ENCODE measurements around the gene COQ4. TPM values are rescaled to one million over a fixed set of nuclear protein-coding genes. Genes with fewer than 3 reads are reported as not detected.

COQ4 gene
- total RNA-seq, 1 experiment from 2014 or later = 58.9 TPM

GRCh38 chr9:128349772-128350171, 27.1 kb downstream of the COQ4 start:
- no peak for DNase-seq (ENCODE audit: unreplicated experiment)
- TF ChIP-seq CTCF (IDR thresholded peaks at IDR 0.05; ENCODE audit: unreplicated experiment) = no peak
- Mint-ChIP-seq H3K27ac (ENCODE audit: low read depth, unreplicated experiment) (no peak overlapping the region), H3K4me1 (ENCODE audit: insufficient read depth, unreplicated experiment) (no peaks in the 10 kb centered on the region), H3K4me3 (ENCODE audit: unreplicated experiment) (no peak overlapping the region), H3K27me3 (ENCODE audit: insufficient read depth, unreplicated experiment) (no peaks in the 10 kb centered on the region), H3K9me3 (ENCODE audit: unreplicated experiment) (no peaks in the 10 kb centered on the region), H3K36me3 (ENCODE audit: insufficient read depth, unreplicated experiment) (peaks cover 64% of the 10 kb centered on the region)
- intact Hi-C loops (cut with micrococcal nuclease) = no loop called here
- ChIA-PET CTCF (interaction anchor here (0.6 to 2.8 kb wide), 6 partner anchors 8 to 221 kb away, joined by 3 to 11 read pairs (median 4); no protein-coding TSS in a partner anchor), POLR2A (interaction anchor here (0.6 to 0.8 kb wide), 3 partner anchors 49 to 74 kb away, joined by 3 read pairs; partner anchors contain the start of genes GOLGA2 and SWI5)
- BruUV-seq (replicated peaks) = no TSS peak

- H3K9me3 Mint-ChIP-seq (ENCODE audit: unreplicated experiment) = no peaks in the 10 kb centered on the region
- no peak for DNase-seq (ENCODE audit: unreplicated experiment)
- peaks cover 26% of the 10 kb centered on the region for H3K36me3 Mint-ChIP-seq (ENCODE audit: insufficient read depth, unreplicated experiment)
- ChIA-PET POLR2A (no interaction called here), CTCF (interaction anchor here (0.7 to 3.2 kb wide), 3 partner anchors 26 to 60 kb away, joined by 3 to 10 read pairs (median 3); no protein-coding TSS in a partner anchor)
- intact Hi-C loops (cut with micrococcal nuclease) = no loop called here
- no peaks in the 10 kb centered on the region for H3K4me1 Mint-ChIP-seq (ENCODE audit: insufficient read depth, unreplicated experiment)
- TF ChIP-seq CTCF (IDR thresholded peaks at IDR 0.05; ENCODE audit: unreplicated experiment) = no peak
- no TSS peak for BruUV-seq (replicated peaks)
- H3K27me3 Mint-ChIP-seq (ENCODE audit: insufficient read depth, unreplicated experiment) = no peaks in the 10 kb centered on the region
- H3K4me3 Mint-ChIP-seq (ENCODE audit: unreplicated experiment) = no peak overlapping the region
- no peak overlapping the region for H3K27ac Mint-ChIP-seq (ENCODE audit: low read depth, unreplicated experiment)
These were observed 32.8 kb downstream of the COQ4 start for GRCh38 chr9:128355451-128355850.

GRCh38 chr9:128358090-128358489, 35.5 kb downstream of the COQ4 start:
- Mint-ChIP-seq H3K4me3 (ENCODE audit: unreplicated experiment) (no peak overlapping the region), H3K27me3 (ENCODE audit: insufficient read depth, unreplicated experiment) (no peaks in the 10 kb centered on the region), H3K9me3 (ENCODE audit: unreplicated experiment) (no peaks in the 10 kb centered on the region), H3K4me1 (ENCODE audit: insufficient read depth, unreplicated experiment) (peaks cover 6% of the 10 kb centered on the region), H3K36me3 (ENCODE audit: insufficient read depth, unreplicated experiment) (peaks cover 17% of the 10 kb centered on the region), H3K27ac (ENCODE audit: low read depth, unreplicated experiment) (no peak overlapping the region)
- POLR2A ChIA-PET = interaction anchor here (1.0 kb wide), 1 partner anchor 12 kb away, joined by 3 read pairs; no protein-coding TSS in a partner anchor
- CTCF ChIA-PET = interaction anchor here (0.6 to 1.3 kb wide), 2 partner anchors 19 to 63 kb away, joined by 3 read pairs; no protein-coding TSS in a partner anchor
- intact Hi-C loops (cut with micrococcal nuclease) = no loop called here
- DNase-seq (ENCODE audit: unreplicated experiment) = no peak
- TF ChIP-seq CTCF (IDR thresholded peaks at IDR 0.05; ENCODE audit: unreplicated experiment) = no peak
- BruUV-seq (replicated peaks) = no TSS peak

- Mint-ChIP-seq H3K9me3 (ENCODE audit: unreplicated experiment) (no peaks in the 10 kb centered on the region), H3K36me3 (ENCODE audit: insufficient read depth, unreplicated experiment) (peaks cover 16% of the 10 kb centered on the region), H3K4me1 (ENCODE audit: insufficient read depth, unreplicated experiment) (peaks cover 6% of the 10 kb centered on the region), H3K27ac (ENCODE audit: low read depth, unreplicated experiment) (no peak overlapping the region), H3K27me3 (ENCODE audit: insufficient read depth, unreplicated experiment) (no peaks in the 10 kb centered on the region), H3K4me3 (ENCODE audit: unreplicated experiment) (no peak overlapping the region)
- intact Hi-C loops (cut with micrococcal nuclease) = no loop called here
- no TSS peak for BruUV-seq (replicated peaks)
- CTCF ChIA-PET = interaction anchor here (0.5 to 1.3 kb wide), 5 partner anchors 40 to 488 kb away, joined by 3 to 5 read pairs (median 3); no protein-coding TSS in a partner anchor
- TF ChIP-seq CTCF (IDR thresholded peaks at IDR 0.05; ENCODE audit: unreplicated experiment) = no peak
- DNase-seq (ENCODE audit: unreplicated experiment) = no peak
- POLR2A ChIA-PET = interaction anchor here (0.6 to 1.2 kb wide), 2 partner anchors 205 to 304 kb away, joined by 3 read pairs; no protein-coding TSS in a partner anchor
These were observed 36.2 kb downstream of the COQ4 start for GRCh38 chr9:128358861-128359260.
